GM18508 (cell line): Measurements from ENCODE around the gene UGT1A1.
"Not testable (repeated sequence)": the region's sequence is repeated elsewhere in the genome, so short reads cannot be mapped to it uniquely, and the experiment has no call there.

Experiments
- ATAC-seq: cut with Tn5 transposase; IDR thresholded peaks from one replicate; pipeline ENCODE4 v1.9.1; 2021; ENCODE audit warnings: moderate number of reproducible peaks; ENCODE audit not compliant: insufficient read depth, unreplicated experiment

UGT1A1 gene

GRCh38 chr2:233760043-233760442, at the start of gene UGT1A1:
TSS of gene UGT1A1 (plus strand) at chr2:233760270. CDS start at chr2:233760288, 18 bp downstream.
- no peak for ATAC-seq

GRCh38 chr2:233711312-233712008, 48.6 kb upstream of the UGT1A1 start:
- ATAC-seq: no peak

GRCh38 chr2:233712611-233713261, 47.3 kb upstream of the UGT1A1 start, which contains the start of gene UGT1A5:
TSS of gene UGT1A5 (plus strand) at chr2:233712907. CDS start at chr2:233712992, 85 bp downstream.
- ATAC-seq: no peak

GRCh38 chr2:233713262-233713615, 46.8 kb upstream of the UGT1A1 start:
- no peak for ATAC-seq

GRCh38 chr2:233714121-233714520, 45.9 kb upstream of the UGT1A1 start:
- ATAC-seq: no peak

GRCh38 chr2:233718552-233718951, 41.5 kb upstream of the UGT1A1 start, which contains the start of gene UGT1A4:
TSS of gene UGT1A4 (plus strand) at chr2:233718736. CDS start at chr2:233718821, 85 bp downstream.
- ATAC-seq: no peak

- no peak for ATAC-seq
These were observed 31.3 kb upstream of the UGT1A1 start, which contains the start of gene UGT1A3 for GRCh38 chr2:233728723-233729301. TSS of gene UGT1A3 (plus strand) at chr2:233729042. CDS start at chr2:233729127, 85 bp downstream.

GRCh38 chr2:233736868-233737653, 23.0 kb upstream of the UGT1A1 start:
- ATAC-seq: not testable (repeated sequence)

- ATAC-seq: no peak
These were observed 19.2 kb upstream of the UGT1A1 start for GRCh38 chr2:233740870-233741269.

- ATAC-seq: no peak
These were observed 16.4 kb upstream of the UGT1A1 start for GRCh38 chr2:233743464-233744259.

- no peak for ATAC-seq
These were observed 14.9 kb upstream of the UGT1A1 start for GRCh38 chr2:233745073-233745755.

GRCh38 chr2:233745838-233746237, 14.2 kb upstream of the UGT1A1 start:
- not testable (repeated sequence) for ATAC-seq

GRCh38 chr2:233746475-233747282, 13.4 kb upstream of the UGT1A1 start:
- ATAC-seq: no peak

GRCh38 chr2:233747283-233747544, 12.9 kb upstream of the UGT1A1 start:
- no peak for ATAC-seq

- not testable (repeated sequence) for ATAC-seq
These were observed 9.4 kb upstream of the UGT1A1 start for GRCh38 chr2:233750689-233751088.

- not testable (repeated sequence) for ATAC-seq
These were observed 8.7 kb upstream of the UGT1A1 start for GRCh38 chr2:233751212-233752009.

GRCh38 chr2:233754872-233755611, 5.0 kb upstream of the UGT1A1 start:
- no peak for ATAC-seq
